ENCODE results near the gene FGF22.
"Not testable (repeated sequence)": the region's sequence is repeated elsewhere in the genome, so short reads cannot be mapped to it uniquely, and the experiment has no call there.

Gene FGF22

GRCh38 chr19:607301-608154 lies 32.2 kb upstream of the FGF22 start:
- no peak for DNase-seq (ENCODE audit: low read depth in 2 of 3, low spot score in 2 of 3)

GRCh38 chr19:608155-609003 lies 31.3 kb upstream of the FGF22 start:
- no peak for DNase-seq (ENCODE audit: low read depth in 2 of 3, low spot score in 2 of 3)

GRCh38 chr19:609004-609346 lies 30.7 kb upstream of the FGF22 start:
- no peak for DNase-seq (ENCODE audit: low read depth in 2 of 3, low spot score in 2 of 3)

- no peak for DNase-seq (ENCODE audit: low read depth in 2 of 3, low spot score in 2 of 3)
These were observed 29.4 kb upstream of the FGF22 start for GRCh38 chr19:610071-610800.

GRCh38 chr19:610801-611480 lies 28.7 kb upstream of the FGF22 start:
- peak in 2 of 3 experiments; percentile 39 to 44 for DNase-seq (ENCODE audit: low read depth in 2 of 3, low spot score in 2 of 3)

GRCh38 chr19:611481-611868 lies 28.2 kb upstream of the FGF22 start:
- DNase-seq (ENCODE audit: low read depth in 2 of 3, low spot score in 2 of 3), result peak in 2 of 3 experiments; percentile 38 to 56

GRCh38 chr19:612941-613340 lies 26.7 kb upstream of the FGF22 start:
- DNase-seq (ENCODE audit: low read depth in 2 of 3, low spot score in 2 of 3), result no peak

- DNase-seq (ENCODE audit: low read depth in 2 of 3, low spot score in 2 of 3), result no peak
These were observed 25.7 kb upstream of the FGF22 start for GRCh38 chr19:613732-614567.

GRCh38 chr19:615619-616018 lies 24.1 kb upstream of the FGF22 start:
- no peak for DNase-seq (ENCODE audit: low read depth in 2 of 3, low spot score in 2 of 3)

GRCh38 chr19:616062-616700 lies 23.5 kb upstream of the FGF22 start:
- DNase-seq (ENCODE audit: low read depth in 2 of 3, low spot score in 2 of 3), result no peak

GRCh38 chr19:616747-617526 lies 22.7 kb upstream of the FGF22 start:
- no peak for DNase-seq (ENCODE audit: low read depth in 2 of 3, low spot score in 2 of 3)

GRCh38 chr19:617551-618246 lies 22.0 kb upstream of the FGF22 start:
- no peak for DNase-seq (ENCODE audit: low read depth in 2 of 3, low spot score in 2 of 3)

- no peak for DNase-seq (ENCODE audit: low read depth in 2 of 3, low spot score in 2 of 3)
These were observed 21.4 kb upstream of the FGF22 start for GRCh38 chr19:618247-618619.

GRCh38 chr19:618674-619285 lies 20.9 kb upstream of the FGF22 start:
- DNase-seq (ENCODE audit: low read depth in 2 of 3, low spot score in 2 of 3), result no peak

- DNase-seq (ENCODE audit: low read depth in 2 of 3, low spot score in 2 of 3), result no peak
These were observed 20.2 kb upstream of the FGF22 start for GRCh38 chr19:619286-620002.

- DNase-seq (ENCODE audit: low read depth in 2 of 3, low spot score in 2 of 3), result no peak
These were observed 19.4 kb upstream of the FGF22 start for GRCh38 chr19:620166-620862.

- not testable (repeated sequence) for DNase-seq (ENCODE audit: low read depth in 2 of 3, low spot score in 2 of 3)
These were observed 18.5 kb upstream of the FGF22 start for GRCh38 chr19:621191-621590.
